Lower leg skin (tissue), 4 donors: Measurements from ENCODE around the gene NR2E1. TPM values are rescaled to one million over a fixed set of nuclear protein-coding genes. Genes with fewer than 3 reads are reported as not detected.

Source experiments
- DNase-seq, 2 donors: peaks; one replicate each; pipeline ENCODE4 v3.0.0-alpha.2; 2019; ENCODE audit warnings: low spot score in 2 of 2
- H3K4me3 ChIP-seq: fragments of 200-600 bp; sonication (generic); 2 replicates; pipeline ENCODE4 v1.5.1; 2017; ENCODE audit warnings: mild to moderate bottlenecking, low read depth; ENCODE audit not compliant: poor library complexity, severe bottlenecking
- CTCF ChIP-seq, 3 donors: fragments of 450-650 bp; IDR thresholded peaks; one replicate each; pipeline ENCODE4 v1.5.1; 2016; ENCODE audit warnings: antibody characterized with exemption in 3 of 3, mild to moderate bottlenecking in 3 of 3, moderate library complexity in 2 of 3
- POLR2A ChIP-seq, 2 donors: fragments of 450-650 bp; IDR thresholded peaks; one replicate each; pipeline ENCODE4 v1.6.1; 2016 to 2017; ENCODE audit warnings: antibody characterized with exemption in 2 of 2, mild to moderate bottlenecking in 1 of 2, moderate library complexity in 1 of 2
- WGBS, 2 donors: methylation state at CpG; one replicate each; pipeline ENCODE4 v1.1.5; 2018; 5-methylcytosine and 5-hydroxymethylcytosine counted together
- intact Hi-C: fragments of 100-400 bp; cut with DNase I; formaldehyde crosslinking; loops from one replicate; pipeline ENCODE4 v1.15.0; 2023; ENCODE audit warnings: low total_unique reads
- total RNA-seq, 4 donors: library from RNA; depleted of rRNA; stranded (reverse); fragments of >200 nt; gene quantifications; one replicate each; pipeline ENCODE4 v1.1.0, GENCODE V29; 2016

NR2E1 gene
- total RNA-seq, 4 donors from 2014 or later, result not detected

- H3K4me3 ChIP-seq, result no peak overlapping the region
- no peak for DNase-seq
- no peak for TF ChIP-seq CTCF (IDR thresholded peaks at IDR 0.05)
- TF ChIP-seq POLR2A (IDR thresholded peaks at IDR 0.05), result no peak
- intact Hi-C loops, result no loop called here
- 39 to 42% methylated on average over 18 of the region's 18 CpGs for WGBS, 2 donors
These were observed 31.4 kb upstream of the NR2E1 start for GRCh38 chr6:108134213-108134970.

GRCh38 chr6:108142240-108142639 is 23.6 kb upstream of the NR2E1 start:
- intact Hi-C loops, result no loop called here
- WGBS, 2 donors, result 79 to 89% methylated on average over 1 of the region's 1 CpG
- TF ChIP-seq CTCF (IDR thresholded peaks at IDR 0.05), result no peak
- no peak for TF ChIP-seq POLR2A (IDR thresholded peaks at IDR 0.05)
- H3K4me3 ChIP-seq, result no peak overlapping the region
- DNase-seq, result no peak

- no peak for DNase-seq
- intact Hi-C loops, result no loop called here
These were observed 20.2 kb upstream of the NR2E1 start for GRCh38 chr6:108145639-108146038.

GRCh38 chr6:108152446-108152845 is 13.4 kb upstream of the NR2E1 start:
- DNase-seq, result no peak
- no peak overlapping the region for H3K4me3 ChIP-seq
- intact Hi-C loops, result no loop called here
- 70 to 76% methylated on average over 4 of the region's 4 CpGs for WGBS, 2 donors
- TF ChIP-seq CTCF (IDR thresholded peaks at IDR 0.05) (no peak), POLR2A (IDR thresholded peaks at IDR 0.05) (no peak)

More at GRCh38 chr6:108145639-108146038, 20.2 kb upstream of the NR2E1 start:
- no peak overlapping the region for H3K4me3 ChIP-seq
- WGBS, 2 donors, result 93 to 94% methylated on average over 6 of the region's 6 CpGs
- no peak for TF ChIP-seq POLR2A (IDR thresholded peaks at IDR 0.05)
- TF ChIP-seq CTCF (IDR thresholded peaks at IDR 0.05), result no peak

GRCh38 chr6:108156180-108156937 is 9.5 kb upstream of the NR2E1 start:
- WGBS, 2 donors, result 25 to 26% methylated on average over 10 of the region's 10 CpGs
- DNase-seq, result no peak
- no peak for TF ChIP-seq CTCF (IDR thresholded peaks at IDR 0.05)
- TF ChIP-seq POLR2A (IDR thresholded peaks at IDR 0.05), result no peak
- no peak overlapping the region for H3K4me3 ChIP-seq
- intact Hi-C loops, result no loop called here
